Measurements from ENCODE around the gene BICD1.

- TF ChIP-seq, protein P1, sequence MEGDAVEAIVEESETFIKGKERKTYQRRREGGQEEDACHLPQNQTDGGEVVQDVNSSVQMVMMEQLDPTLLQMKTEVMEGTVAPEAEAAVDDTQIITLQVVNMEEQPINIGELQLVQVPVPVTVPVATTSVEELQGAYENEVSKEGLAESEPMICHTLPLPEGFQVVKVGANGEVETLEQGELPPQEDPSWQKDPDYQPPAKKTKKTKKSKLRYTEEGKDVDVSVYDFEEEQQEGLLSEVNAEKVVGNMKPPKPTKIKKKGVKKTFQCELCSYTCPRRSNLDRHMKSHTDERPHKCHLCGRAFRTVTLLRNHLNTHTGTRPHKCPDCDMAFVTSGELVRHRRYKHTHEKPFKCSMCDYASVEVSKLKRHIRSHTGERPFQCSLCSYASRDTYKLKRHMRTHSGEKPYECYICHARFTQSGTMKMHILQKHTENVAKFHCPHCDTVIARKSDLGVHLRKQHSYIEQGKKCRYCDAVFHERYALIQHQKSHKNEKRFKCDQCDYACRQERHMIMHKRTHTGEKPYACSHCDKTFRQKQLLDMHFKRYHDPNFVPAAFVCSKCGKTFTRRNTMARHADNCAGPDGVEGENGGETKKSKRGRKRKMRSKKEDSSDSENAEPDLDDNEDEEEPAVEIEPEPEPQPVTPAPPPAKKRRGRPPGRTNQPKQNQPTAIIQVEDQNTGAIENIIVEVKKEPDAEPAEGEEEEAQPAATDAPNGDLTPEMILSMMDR (IDR thresholded peaks at IDR 0.05) = no peak
- no peak for TF ChIP-seq POLR2A (IDR thresholded peaks at IDR 0.05)
Observed at GRCh38 chr12:32110942-32111341, 4.3 kb downstream of the BICD1 start.

Data from right lobe of liver (tissue), 4 donors.